ENCODE results near the gene ANKHD1.

Gene ANKHD1

DNA sequence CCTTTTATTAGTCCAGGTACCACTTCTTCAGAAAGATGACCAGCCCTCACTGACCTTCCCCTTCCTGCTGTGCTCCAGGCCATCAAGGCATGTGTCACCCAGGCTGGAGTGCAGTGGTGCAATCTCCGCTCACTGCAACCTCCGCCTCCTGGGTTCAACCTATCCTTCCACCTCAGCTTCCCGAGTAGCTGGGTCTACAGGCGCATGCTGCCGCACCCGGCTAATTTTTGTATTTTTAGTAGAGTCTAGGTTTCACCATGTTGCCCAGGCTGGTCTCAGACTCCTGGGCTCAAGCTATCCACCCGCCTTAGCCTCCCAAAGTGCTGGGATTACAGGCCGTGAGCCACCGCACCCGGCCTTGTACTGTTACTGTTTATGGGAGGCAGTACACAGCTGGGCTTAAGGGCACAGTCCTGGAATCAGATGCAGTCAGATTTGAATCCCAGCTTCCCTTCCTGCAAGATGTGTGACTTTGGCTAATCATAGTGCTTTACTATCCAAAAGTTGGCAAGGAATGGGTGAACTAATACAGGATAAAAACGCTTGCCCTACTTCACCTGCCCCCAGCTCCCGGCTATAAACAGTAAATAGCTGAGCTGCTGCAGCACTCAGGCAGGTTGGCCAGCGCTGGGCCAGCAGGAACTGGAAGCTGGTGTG lies 145.3 kb downstream of the ANKHD1 start:
- no peak for DNase-seq (ENCODE audit: low spot score)

- peak; percentile 83 for DNase-seq (ENCODE audit: low spot score)
Measured at GRCh38 chr5:140547508-140548299, 146.1 kb downstream of the ANKHD1 start, which contains the start of gene EIF4EBP3. Gene EIF4EBP3, plus strand, starts transcription at chr5:140547662. Its CDS starts 76 bp downstream, at chr5:140547738.

DNA sequence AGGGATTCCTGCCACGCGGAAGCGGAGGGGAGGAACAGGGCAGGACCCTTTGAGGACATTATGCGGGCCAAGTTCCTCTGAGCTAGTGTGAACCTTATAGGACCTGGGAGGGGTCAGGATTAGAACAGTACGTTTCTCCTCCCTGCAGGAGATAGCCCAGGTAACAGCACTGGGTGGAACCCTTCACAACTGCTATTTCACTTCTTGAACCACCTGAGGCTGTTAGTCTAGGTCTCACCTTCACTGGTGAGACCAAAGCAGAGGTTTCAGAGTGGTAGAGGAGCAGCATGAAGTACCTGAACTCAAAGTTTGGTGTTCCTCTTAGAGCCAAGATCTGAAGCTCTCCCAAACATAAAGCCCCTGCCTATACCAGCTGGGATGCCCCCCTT lies 146.7 kb downstream of the ANKHD1 start:
- no peak for DNase-seq (ENCODE audit: low spot score)

- DNase-seq (ENCODE audit: low spot score): no peak
Measured at GRCh38 chr5:140548791-140549190, 147.2 kb downstream of the ANKHD1 start.

GRCh38 chr5:140549237-140550144 lies 147.9 kb downstream of the ANKHD1 start:
- no peak for DNase-seq (ENCODE audit: low spot score)

DNA sequence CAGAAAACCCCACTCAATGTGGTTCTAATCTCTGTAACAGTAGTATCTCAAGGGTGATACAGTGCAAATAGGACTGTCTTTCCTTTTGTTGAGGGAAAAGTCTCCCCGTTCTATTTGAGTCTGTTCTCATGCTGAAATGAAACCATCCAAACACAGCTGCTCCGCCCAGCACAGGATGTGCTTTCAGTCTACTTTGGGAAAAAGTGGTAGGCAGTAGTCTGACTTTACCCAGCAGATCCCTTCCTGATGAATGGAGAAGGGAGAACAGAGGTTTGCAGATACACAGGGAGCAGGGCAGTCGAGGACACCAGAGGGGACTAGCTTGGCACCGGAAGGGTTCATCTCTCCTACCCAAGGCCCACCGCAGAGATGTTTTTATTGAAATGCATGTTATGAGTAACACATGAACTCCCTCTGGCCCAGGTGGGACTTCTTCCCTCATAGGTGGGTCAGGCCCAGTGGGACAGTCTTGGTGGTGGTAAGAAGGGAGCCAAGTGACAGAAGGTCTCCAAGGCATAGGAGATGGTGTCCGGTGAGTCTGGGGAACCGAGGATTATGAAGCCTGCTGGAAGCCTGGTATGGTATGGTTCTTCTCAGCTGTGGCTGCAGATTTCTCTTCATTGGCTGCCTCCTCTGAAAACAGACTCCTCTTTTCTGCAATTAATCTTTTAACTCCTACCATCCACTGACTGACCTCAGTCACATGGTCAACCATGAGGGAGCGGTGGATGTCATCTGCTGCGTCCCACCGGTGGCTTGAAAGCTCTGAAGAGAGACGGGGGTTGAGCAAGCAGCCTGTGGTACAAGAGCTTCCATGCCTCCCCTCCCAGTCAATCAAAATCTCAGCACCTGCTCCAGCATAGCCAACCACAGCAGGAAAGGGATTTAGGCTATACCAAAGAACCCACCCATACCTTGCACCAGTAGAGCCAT lies 148.8 kb downstream of the ANKHD1 start:
- DNase-seq (ENCODE audit: low spot score): no peak

DNA sequence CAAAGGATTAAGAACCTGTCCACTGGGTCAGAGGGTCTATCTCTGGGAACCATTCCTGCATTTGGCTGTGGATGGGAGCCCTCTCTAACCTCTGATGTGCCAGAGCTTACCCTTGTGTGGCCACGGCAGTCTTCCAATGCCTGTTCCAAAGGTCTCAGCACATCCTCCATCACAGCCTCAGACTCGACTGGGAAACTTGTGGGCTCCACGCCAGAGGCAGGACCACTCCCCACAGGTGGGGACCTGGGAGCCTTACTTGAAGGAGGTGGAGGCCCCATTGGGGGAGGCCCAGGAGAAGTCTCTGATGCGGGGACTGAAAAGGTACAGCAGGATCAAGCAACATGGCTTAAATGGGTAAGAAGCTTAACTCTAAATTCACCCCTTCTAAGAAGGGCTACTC lies 150.2 kb downstream of the ANKHD1 start:
- no peak for DNase-seq (ENCODE audit: low spot score)

- no peak for DNase-seq (ENCODE audit: low spot score)
Measured at GRCh38 chr5:140553657-140554056, 152.0 kb downstream of the ANKHD1 start.

GRCh38 chr5:140554454-140554853 lies 152.8 kb downstream of the ANKHD1 start:
- no peak for DNase-seq (ENCODE audit: low spot score)

DNA sequence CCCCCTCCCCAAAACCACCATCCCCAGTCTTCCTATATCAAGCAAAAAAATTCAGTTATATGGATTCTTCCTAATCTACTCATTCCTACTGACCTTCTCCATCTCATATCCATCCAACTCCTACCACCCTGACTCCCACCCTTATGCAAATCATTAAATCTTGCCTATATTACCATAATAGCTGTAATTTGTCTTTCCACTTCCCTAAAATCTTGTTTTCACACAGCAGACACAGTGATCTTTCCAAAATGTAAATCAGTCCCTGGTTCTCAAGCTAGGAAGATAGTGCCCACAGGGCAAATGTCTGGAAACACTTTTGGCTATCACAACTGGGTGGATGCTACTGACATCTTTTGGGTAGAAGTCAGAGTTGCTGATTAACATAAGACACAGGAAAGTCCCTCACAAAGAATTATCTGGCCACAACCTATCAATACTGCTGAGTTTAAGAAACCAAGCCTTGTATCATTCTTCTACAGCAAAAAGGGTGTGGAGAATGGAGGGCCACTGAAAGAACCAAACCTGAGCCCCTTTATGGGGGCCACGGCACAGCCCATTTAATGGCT lies 154.2 kb downstream of the ANKHD1 start:
- DNase-seq (ENCODE audit: low spot score): no peak

DNA sequence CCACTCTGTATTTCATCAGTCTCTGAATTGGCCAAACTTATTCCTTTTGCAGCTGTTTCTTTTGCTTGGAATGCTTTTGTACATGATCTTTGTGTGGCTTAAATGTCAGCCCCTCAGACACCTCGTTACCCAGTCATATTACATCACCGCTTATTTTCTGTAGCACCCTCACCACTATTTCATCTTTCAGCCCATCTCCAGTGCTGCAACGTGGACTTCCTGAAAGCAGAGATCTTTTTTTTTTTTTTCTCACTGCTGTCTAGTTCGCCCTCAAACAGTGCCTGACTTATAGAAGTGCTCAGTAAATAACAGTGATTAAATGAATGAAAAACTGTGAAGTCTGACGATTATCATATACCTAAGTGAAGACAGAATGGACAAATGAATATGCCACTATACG lies 154.8 kb downstream of the ANKHD1 start:
- no peak for DNase-seq (ENCODE audit: low spot score)

GRCh38 chr5:140557136-140557805 lies 155.6 kb downstream of the ANKHD1 start, which contains the start of gene SRA1:
Gene SRA1, minus strand, starts transcription at chr5:140557473. Its CDS starts 21 bp downstream, at chr5:140557452.
- peak; percentile 96 for DNase-seq (ENCODE audit: low spot score)

DNA sequence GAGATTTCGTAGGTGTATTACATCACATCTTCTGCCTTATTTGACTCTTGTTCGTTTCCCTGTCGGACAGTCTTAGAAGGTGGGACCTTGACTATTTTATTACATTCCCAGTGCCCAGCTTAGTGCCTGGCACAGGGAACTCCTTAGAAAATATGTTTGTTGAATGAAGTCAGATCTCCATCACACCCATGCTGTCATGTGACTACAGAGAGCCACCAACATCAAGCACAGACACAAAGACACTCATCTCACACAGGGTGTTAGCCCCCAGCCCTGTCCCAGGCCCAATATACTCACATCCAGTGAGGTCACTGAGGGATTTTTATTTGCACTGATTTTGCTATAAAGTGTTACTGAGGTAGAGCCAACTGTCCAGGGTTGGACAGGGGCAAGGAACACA lies 156.3 kb downstream of the ANKHD1 start:
- no peak for DNase-seq (ENCODE audit: low spot score)

DNA sequence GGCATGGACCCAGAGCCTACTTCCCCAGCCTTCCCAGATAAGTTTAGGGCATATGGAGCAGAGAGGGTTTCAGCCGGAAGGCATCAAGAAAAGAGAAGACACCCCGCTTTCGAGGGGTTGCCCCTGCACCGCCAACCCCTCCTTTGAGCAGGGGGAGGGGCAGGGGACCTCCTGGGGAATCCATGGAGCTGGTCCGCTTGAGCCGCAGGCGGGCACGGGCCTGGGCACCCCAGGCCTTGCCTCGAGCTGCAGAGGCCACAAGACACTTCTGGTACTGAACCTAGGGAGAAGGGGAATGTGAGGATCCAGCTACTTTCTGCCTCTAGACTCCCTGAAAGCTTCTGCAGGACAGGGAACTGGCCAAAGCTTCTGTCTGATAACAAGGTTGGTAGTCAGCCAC lies 156.9 kb downstream of the ANKHD1 start:
- DNase-seq (ENCODE audit: low spot score): no peak

DNA sequence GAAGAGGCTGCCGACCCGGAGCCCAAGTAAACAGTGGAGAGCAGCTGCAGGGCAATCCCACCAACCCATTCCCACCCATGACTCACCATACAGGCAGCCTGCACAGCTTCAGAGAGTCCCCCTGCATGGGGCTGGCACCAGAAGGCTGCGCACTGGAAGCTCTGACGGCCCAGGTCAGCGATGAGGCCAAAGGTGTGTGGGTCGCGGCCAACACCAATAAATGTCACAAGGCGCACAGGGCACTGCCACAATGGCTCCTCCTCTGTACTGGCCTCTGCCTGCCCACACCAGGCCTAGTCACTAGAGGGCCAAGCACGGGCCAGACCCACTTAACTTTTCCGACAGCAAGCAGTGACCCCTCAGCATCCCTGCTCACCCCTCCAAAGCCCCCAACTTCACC lies 158.6 kb downstream of the ANKHD1 start:
- DNase-seq (ENCODE audit: low spot score): no peak

- no peak for DNase-seq (ENCODE audit: low spot score)
Measured at GRCh38 chr5:140561753-140562523, 160.3 kb downstream of the ANKHD1 start.

- DNase-seq (ENCODE audit: low spot score): no peak
Measured at GRCh38 chr5:140563596-140563995, 162.0 kb downstream of the ANKHD1 start.

GRCh38 chr5:140564196-140565023 lies 162.8 kb downstream of the ANKHD1 start, which contains the start of the genes APBB3 and SLC35A4:
Gene APBB3, minus strand, starts transcription at chr5:140564598. Its CDS starts 353 bp downstream, at chr5:140564245.
Gene SLC35A4, plus strand, starts transcription at chr5:140564828. Its CDS starts 2,342 bp downstream, at chr5:140567170.
- DNase-seq (ENCODE audit: low spot score): peak; percentile 89
